ENCODE data around the gene TSHZ2.

The TSHZ2 gene

GRCh38 chr20:52994184-52994970 lies 22.2 kb downstream of the TSHZ2 start:
- no peak for DNase-seq (ENCODE audit: low read depth in 2 of 2)
- no peak for TF ChIP-seq CTCF (IDR thresholded peaks at IDR 0.05; ENCODE audit: low read depth, low read length)
- no peak overlapping the region for H3K4me3 ChIP-seq (replicated peaks in 1 of 2; ENCODE audit: low read depth in 2 of 2, low read length in 2 of 2)

DNA sequence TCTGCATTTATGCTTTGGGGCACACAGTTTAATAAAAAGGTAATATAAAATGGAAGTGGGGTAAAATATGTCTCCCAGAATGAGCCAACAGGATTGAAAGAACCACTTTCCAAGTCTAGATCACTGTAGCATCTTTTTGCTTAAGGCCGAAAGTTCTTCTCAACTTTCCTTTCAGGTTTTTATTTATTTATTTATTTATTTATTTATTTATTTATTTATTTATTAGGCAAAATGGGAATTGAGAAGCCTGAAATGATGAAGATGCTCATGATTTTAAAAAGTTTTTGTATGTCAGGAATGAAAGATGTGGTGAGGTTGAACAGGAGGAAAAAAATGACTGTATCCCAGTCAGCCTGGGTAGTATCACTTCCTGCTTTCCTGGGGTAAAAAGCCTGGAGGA lies 24.0 kb downstream of the TSHZ2 start:
- DNase-seq (ENCODE audit: low read depth in 2 of 2) = no peak
- TF ChIP-seq CTCF (IDR thresholded peaks at IDR 0.05; ENCODE audit: low read depth, low read length) = no peak
- H3K4me3 ChIP-seq (replicated peaks in 1 of 2; ENCODE audit: low read depth in 2 of 2, low read length in 2 of 2) = no peak overlapping the region

DNA sequence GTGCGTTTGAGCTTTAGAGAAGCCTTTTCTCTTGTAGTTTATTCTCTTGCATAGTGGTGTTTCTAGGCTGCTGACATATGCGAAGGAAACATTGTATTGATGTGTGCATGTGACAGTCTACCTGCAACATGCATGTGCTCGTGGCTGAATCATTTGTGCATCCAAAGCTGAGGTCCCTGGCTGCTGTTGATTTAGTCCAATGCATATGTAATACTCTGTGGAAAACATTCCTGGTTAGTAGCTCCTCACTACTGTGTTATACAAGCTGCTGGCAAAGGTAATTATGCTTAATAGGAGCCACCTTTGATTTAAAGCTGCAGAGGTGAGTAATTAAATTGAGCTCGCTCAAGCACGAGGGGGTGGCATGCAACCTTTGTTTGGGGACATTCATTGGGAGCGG lies 24.5 kb downstream of the TSHZ2 start:
- no peak for TF ChIP-seq CTCF (IDR thresholded peaks at IDR 0.05; ENCODE audit: low read depth, low read length)
- no peak for DNase-seq (ENCODE audit: low read depth in 2 of 2)
- no peak overlapping the region for H3K4me3 ChIP-seq (replicated peaks in 1 of 2; ENCODE audit: low read depth in 2 of 2, low read length in 2 of 2)

- DNase-seq (ENCODE audit: low read depth in 2 of 2) = no peak
- no peak for TF ChIP-seq CTCF (IDR thresholded peaks at IDR 0.05; ENCODE audit: low read depth, low read length)
- H3K4me3 ChIP-seq (replicated peaks in 1 of 2; ENCODE audit: low read depth in 2 of 2, low read length in 2 of 2) = no peak overlapping the region
Measured at GRCh38 chr20:52998268-52998667, 26.1 kb downstream of the TSHZ2 start.

DNA sequence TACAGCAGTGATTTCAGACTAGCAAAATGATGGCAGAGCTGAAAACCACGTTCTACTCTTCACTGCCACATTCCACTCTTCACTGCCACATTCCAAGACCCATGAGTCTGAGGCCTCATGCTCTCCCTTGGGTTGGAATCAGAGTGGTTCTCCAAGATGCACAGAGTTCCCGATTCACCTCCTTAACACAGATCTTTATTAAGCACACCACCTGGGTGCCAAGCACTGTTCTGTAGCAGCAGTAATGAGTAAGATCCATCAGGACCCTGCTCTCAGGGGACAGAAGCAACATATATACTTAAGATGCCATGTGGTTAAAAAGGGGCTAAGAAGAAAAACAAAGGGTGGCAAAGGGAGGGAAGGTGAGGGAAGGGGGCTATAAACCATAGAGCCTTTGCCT lies 26.9 kb downstream of the TSHZ2 start:
- H3K4me3 ChIP-seq (replicated peaks in 1 of 2; ENCODE audit: low read depth in 2 of 2, low read length in 2 of 2) = no peak overlapping the region
- TF ChIP-seq CTCF (IDR thresholded peaks at IDR 0.05; ENCODE audit: low read depth, low read length) = no peak

DNA sequence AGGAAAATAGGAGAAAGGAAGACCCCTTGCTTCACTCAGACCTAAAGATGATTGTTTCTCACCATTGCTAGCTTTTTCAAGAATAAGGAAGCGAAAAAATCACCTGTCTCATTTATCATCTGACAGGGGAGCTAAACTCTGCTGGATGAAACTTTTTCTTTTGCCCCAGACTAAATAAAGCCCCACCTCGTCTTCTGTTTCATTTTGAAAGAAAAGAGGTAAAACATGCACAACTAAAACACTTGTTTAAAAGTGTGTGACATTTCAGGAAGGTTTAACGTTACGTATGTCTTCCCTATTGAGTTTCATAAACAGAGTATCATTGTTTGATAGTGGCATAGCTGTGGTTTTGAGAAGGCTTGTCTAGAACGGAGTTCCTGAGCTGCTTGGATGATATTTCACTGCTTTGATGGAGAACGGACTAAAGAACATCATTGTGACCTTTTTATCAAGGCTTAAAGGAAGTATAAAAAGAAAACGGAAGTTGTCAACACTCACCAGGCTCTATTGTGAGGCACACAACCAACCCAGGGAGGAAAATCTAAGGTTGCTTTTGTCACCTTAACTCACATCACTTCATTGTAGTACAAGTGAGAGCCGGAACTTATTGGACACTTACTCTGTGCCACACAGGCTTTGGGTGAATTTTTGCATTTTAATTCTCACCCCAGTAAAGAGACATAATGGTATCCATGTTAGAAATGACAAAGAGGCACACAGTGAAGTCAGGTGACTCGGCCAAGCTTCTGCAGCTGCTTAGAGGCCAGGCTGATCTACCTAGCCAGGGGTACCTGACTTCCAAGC lies 29.5 kb downstream of the TSHZ2 start:
- H3K4me3 ChIP-seq (replicated peaks in 1 of 2; ENCODE audit: low read depth in 2 of 2, low read length in 2 of 2) = no peak overlapping the region
- no peak for DNase-seq (ENCODE audit: low read depth in 2 of 2)
- no peak for TF ChIP-seq CTCF (IDR thresholded peaks at IDR 0.05; ENCODE audit: low read depth, low read length)

More for the DNA sequence above, 26.9 kb downstream of the TSHZ2 start:
- no peak for DNase-seq (ENCODE audit: low read depth in 2 of 2)

Measured in cardiac fibroblast (primary cell).